ENCODE data around the gene SNX7. TPM values are rescaled to one million over a fixed set of nuclear protein-coding genes. Genes with fewer than 3 reads are reported as not detected.

Gene SNX7
- total RNA-seq, 1 experiment from 2014 or later = 18.8 TPM

- no peaks in the 10 kb centered on the region for H3K9me3 ChIP-seq (ENCODE audit: control insufficient read depth in 1 of 2, insufficient read depth in 1 of 2, low read depth in 1 of 2, low read length in 2 of 2)
- H3K4me2 ChIP-seq (ENCODE audit: low read length) = no peak overlapping the region
- no peaks in the 10 kb centered on the region for H3K27me3 ChIP-seq (ENCODE audit: insufficient read depth, low read length)
- no peak overlapping the region for H3K9ac ChIP-seq (ENCODE audit: low read length)
- POLR2A ChIA-PET = no interaction called here
- no TSS peak for BruUV-seq (replicated peaks)
- H3K79me2 ChIP-seq (ENCODE audit: insufficient read depth, low read length) = no peaks in the 10 kb centered on the region
- H2AFZ ChIP-seq (ENCODE audit: low read depth, low read length, poor library complexity, severe bottlenecking) = no peak overlapping the region
- H3K27ac ChIP-seq (ENCODE audit: low read depth, low read length) = no peak overlapping the region
- no peak overlapping the region for H3K4me3 ChIP-seq (replicated peaks in 1 of 2; ENCODE audit: low read depth in 1 of 2, low read length in 2 of 2)
- TF ChIP-seq EZH2 (IDR thresholded peaks at IDR 0.05) = no peak
- no peak for TF ChIP-seq TCF7L2 (IDR thresholded peaks at IDR 0.05; ENCODE audit: borderline replicate concordance, extremely low read depth, insufficient read depth, insufficient read length)
- no peak for TF ChIP-seq ZNF274 (IDR thresholded peaks at IDR 0.05; ENCODE audit: low read depth, low read length)
- TF ChIP-seq ELF1 (IDR thresholded peaks at IDR 0.05; ENCODE audit: borderline replicate concordance, low read depth) = no peak
- TF ChIP-seq FOSL1 (IDR thresholded peaks at IDR 0.05; ENCODE audit: low read depth) = no peak
- TF ChIP-seq SIN3A (IDR thresholded peaks at IDR 0.05; ENCODE audit: low read depth) = no peak
- TF ChIP-seq SRF (IDR thresholded peaks at IDR 0.05; ENCODE audit: low read depth) = no peak
- no peak for TF ChIP-seq EGR1 (IDR thresholded peaks at IDR 0.05; ENCODE audit: low read depth)
- TF ChIP-seq CTCF (IDR thresholded peaks at IDR 0.05 in 2 of 3, conservative IDR thresholded peaks at IDR 0.05 in 1 of 3; ENCODE audit: borderline replicate concordance in 1 of 3, insufficient read depth in 1 of 3, low read depth in 2 of 3, low read length in 2 of 3) = no peak
- no peak for TF ChIP-seq REST (IDR thresholded peaks at IDR 0.05; ENCODE audit: low read depth)
- no peak for TF ChIP-seq EZH2phosphoT487 (IDR thresholded peaks at IDR 0.05; ENCODE audit: borderline replicate concordance)
- no peak for TF ChIP-seq POLR2AphosphoS5 (IDR thresholded peaks at IDR 0.05; ENCODE audit: low read depth, low read length)
- TF ChIP-seq ZFX (IDR thresholded peaks at IDR 0.05) = no peak
- TF ChIP-seq JUND (IDR thresholded peaks at IDR 0.05) = no peak
- TF ChIP-seq YY1 (IDR thresholded peaks at IDR 0.05; ENCODE audit: extremely low read depth, insufficient replicate concordance, low read depth, low read length) = no peak
- no peak for TF ChIP-seq RAD21 (IDR thresholded peaks at IDR 0.05; ENCODE audit: low read depth)
- no peak for TF ChIP-seq MAX (IDR thresholded peaks at IDR 0.05)
- TF ChIP-seq ZBTB33 (IDR thresholded peaks at IDR 0.05; ENCODE audit: extremely low read depth, insufficient replicate concordance, low read length) = no peak
- no peak for TF ChIP-seq ATF3 (IDR thresholded peaks at IDR 0.05)
- TF ChIP-seq CEBPB (IDR thresholded peaks at IDR 0.05; ENCODE audit: low read depth) = no peak
- intact Hi-C loops (cut with micrococcal nuclease) = no loop called here
- DNase-seq (ENCODE audit: low read depth, low spot score) = no peak
- no peaks in the 10 kb centered on the region for H4K20me1 ChIP-seq (ENCODE audit: insufficient read depth)
- peaks cover 0 to 7% of the 10 kb centered on the region in 2 experiments; a peak in 2 of 4 replicates for H3K4me1 ChIP-seq (ENCODE audit: control insufficient read depth in 1 of 2, insufficient read depth in 2 of 2, low read length in 2 of 2)
- CTCF ChIA-PET = no interaction called here
- RAD21 ChIA-PET (ENCODE audit: low non-redundant PET in 1 of 2, low total read pairs in 2 of 2, uncharacterized antibody in 2 of 2, unreplicated experiment in 2 of 2) = no interaction called here
- no peak for ATAC-seq
- no peaks in the 10 kb centered on the region for H3K9me2 ChIP-seq (ENCODE audit: insufficient read depth)
- H3K36me3 ChIP-seq (ENCODE audit: control insufficient read depth in 1 of 2, insufficient read depth in 2 of 2, low read length in 2 of 2) = no peaks in the 10 kb centered on the region
Observed at GRCh38 chr1:98674075-98674781, 12.7 kb downstream of the SNX7 start.

Data from HCT116 (cell line).